Measurements from ENCODE around the gene SYNGR2.

SYNGR2 gene

GRCh38 chr17:78122216-78122930, 46.0 kb upstream of the SYNGR2 start:
- Histone ChIP-seq H3K27ac (no peak overlapping the region), H3K9me3 (ENCODE audit: severe bottlenecking) (no peaks in the 10 kb centered on the region), H3K36me3 (peaks cover 4% of the 10 kb centered on the region; the same call in 1 of the 2 replicates), H3K4me3 (ENCODE audit: low read depth, low read length) (no peak overlapping the region), H3K27me3 (ENCODE audit: insufficient read depth, low read depth, severe bottlenecking) (peaks cover 2% of the 10 kb centered on the region)
- no peak for DNase-seq
- no peak for TF ChIP-seq CTCF (IDR thresholded peaks at IDR 0.05; ENCODE audit: low read depth, low read length)

- H3K36me3 ChIP-seq, result peaks cover 4% of the 10 kb centered on the region; the same call in 1 of the 2 replicates
These were observed 45.5 kb upstream of the SYNGR2 start for GRCh38 chr17:78122931-78123249.

GRCh38 chr17:78123258-78123929, 45.0 kb upstream of the SYNGR2 start:
- TF ChIP-seq CTCF (IDR thresholded peaks at IDR 0.05; ENCODE audit: low read depth, low read length), result no peak
- Histone ChIP-seq H3K27me3 (ENCODE audit: insufficient read depth, low read depth, severe bottlenecking) (peaks cover 2% of the 10 kb centered on the region), H3K27ac (no peak overlapping the region), H3K4me3 (ENCODE audit: low read depth, low read length) (no peak overlapping the region), H3K36me3 (peaks cover 4% of the 10 kb centered on the region; the same call in 1 of the 2 replicates), H3K9me3 (ENCODE audit: severe bottlenecking) (no peaks in the 10 kb centered on the region)
- DNase-seq, result no peak

More at GRCh38 chr17:78122931-78123249, 45.5 kb upstream of the SYNGR2 start:
- no peak for TF ChIP-seq CTCF (IDR thresholded peaks at IDR 0.05; ENCODE audit: low read depth, low read length)
- no peak for DNase-seq
- Histone ChIP-seq H3K27me3 (ENCODE audit: insufficient read depth, low read depth, severe bottlenecking) (peaks cover 2% of the 10 kb centered on the region), H3K4me3 (ENCODE audit: low read depth, low read length) (no peak overlapping the region), H3K27ac (no peak overlapping the region), H3K9me3 (ENCODE audit: severe bottlenecking) (no peaks in the 10 kb centered on the region)

- no peak for TF ChIP-seq CTCF (IDR thresholded peaks at IDR 0.05; ENCODE audit: low read depth, low read length)
- Histone ChIP-seq H3K4me3 (ENCODE audit: low read depth, low read length) (no peak overlapping the region), H3K27me3 (ENCODE audit: insufficient read depth, low read depth, severe bottlenecking) (peaks cover 2% of the 10 kb centered on the region), H3K36me3 (peaks cover 4% of the 10 kb centered on the region; the same call in 1 of the 2 replicates), H3K9me3 (ENCODE audit: severe bottlenecking) (no peaks in the 10 kb centered on the region), H3K27ac (no peak overlapping the region)
- DNase-seq, result no peak
These were observed 44.1 kb upstream of the SYNGR2 start for GRCh38 chr17:78124081-78124835.

GRCh38 chr17:78124836-78125137, 43.6 kb upstream of the SYNGR2 start:
- Histone ChIP-seq H3K36me3 (peaks cover 4% of the 10 kb centered on the region; the same call in 1 of the 2 replicates), H3K27me3 (ENCODE audit: insufficient read depth, low read depth, severe bottlenecking) (peaks cover 2% of the 10 kb centered on the region), H3K4me3 (ENCODE audit: low read depth, low read length) (no peak overlapping the region), H3K9me3 (ENCODE audit: severe bottlenecking) (no peaks in the 10 kb centered on the region), H3K27ac (no peak overlapping the region)
- DNase-seq, result no peak
- no peak for TF ChIP-seq CTCF (IDR thresholded peaks at IDR 0.05; ENCODE audit: low read depth, low read length)
